OCI-LY3 (cell line): Measurements from ENCODE around the gene LENG8.

Source experiments
- H2AFZ ChIP-seq: fragments of 200-600, 300-600 bp; shearing (Covaris generic); 2 replicates; pipeline ENCODE4 v1.6.0; 2014; ENCODE audit warnings: antibody characterized with exemption, low read depth, low read length
- H3K27ac ChIP-seq: fragments of 200-600, 300-600 bp; sonication (generic); 2 replicates; pipeline ENCODE4 v1.5.1; 2014; ENCODE audit warnings: mild to moderate bottlenecking, low read length, moderate library complexity, mixed read lengths
- H3K27me3 ChIP-seq: fragments of 200-600, 300-600 bp; sonication (generic); 2 replicates; pipeline ENCODE4 v1.6.1; 2014; ENCODE audit warnings: low read depth, low read length, mixed read lengths
- H3K36me3 ChIP-seq: fragments of 200-600, 300-600 bp; sonication (generic); replicated peaks from 2 replicates; pipeline ENCODE3; 2014; ENCODE audit warnings: low read depth, low read length, mixed read lengths
- H3K4me1 ChIP-seq: fragments of 300-600, 200-600 bp; sonication (generic); 2 replicates; pipeline ENCODE4 v1.6.1; 2014; ENCODE audit warnings: low read length, mixed read lengths
- H3K4me2 ChIP-seq: fragments of 200-600, 300-600 bp; sonication (generic); 2 replicates; pipeline ENCODE4 v1.6.1; 2014; ENCODE audit warnings: low read length, mixed read lengths
- H3K4me3 ChIP-seq: fragments of 300-600, 200-600 bp; sonication (generic); 2 replicates; pipeline ENCODE4 v1.5.1; 2014; ENCODE audit warnings: antibody characterized with exemption, mild to moderate bottlenecking, low read length, moderate library complexity
- H3K79me2 ChIP-seq: fragments of 300-600, 200-600 bp; shearing (Covaris generic); 2 replicates; pipeline ENCODE4 v1.6.1; 2014; ENCODE audit warnings: mild to moderate bottlenecking, low read length, mixed read lengths
- H3K9ac ChIP-seq: fragments of 300-600, 200-600 bp; shearing (Covaris generic); 2 replicates; pipeline ENCODE4 v1.6.0; 2014; ENCODE audit warnings: mild to moderate bottlenecking, low read length, moderate library complexity
- H3K9me3 ChIP-seq: fragments of 200-600, 300-600 bp; shearing (Covaris generic); 2 replicates; pipeline ENCODE4 v1.6.1; 2014; ENCODE audit warnings: low read length, mixed read lengths; ENCODE audit not compliant: insufficient read depth
- H4K20me1 ChIP-seq: fragments of 200-600, 300-600 bp; sonication (generic); 2 replicates; pipeline ENCODE4 v1.6.1; 2016; ENCODE audit warnings: low read length, mixed read lengths; ENCODE audit not compliant: insufficient read depth
- EZH2phosphoT487 ChIP-seq: fragments of 200-600 bp; shearing (Covaris generic); IDR thresholded peaks from 2 replicates; pipeline ENCODE4 v1.6.1; 2018; ENCODE audit warnings: antibody characterized with exemption, mixed run types, low read depth
- TF ChIP-seq, protein P1 (sequence below): fragments of 200-600, 300-600 bp; sonication (generic); IDR thresholded peaks from 2 replicates; pipeline ENCODE4 v1.5.1; 2014; ENCODE audit warnings: antibody characterized with exemption, low read length, low read depth

Gene LENG8

DNA sequence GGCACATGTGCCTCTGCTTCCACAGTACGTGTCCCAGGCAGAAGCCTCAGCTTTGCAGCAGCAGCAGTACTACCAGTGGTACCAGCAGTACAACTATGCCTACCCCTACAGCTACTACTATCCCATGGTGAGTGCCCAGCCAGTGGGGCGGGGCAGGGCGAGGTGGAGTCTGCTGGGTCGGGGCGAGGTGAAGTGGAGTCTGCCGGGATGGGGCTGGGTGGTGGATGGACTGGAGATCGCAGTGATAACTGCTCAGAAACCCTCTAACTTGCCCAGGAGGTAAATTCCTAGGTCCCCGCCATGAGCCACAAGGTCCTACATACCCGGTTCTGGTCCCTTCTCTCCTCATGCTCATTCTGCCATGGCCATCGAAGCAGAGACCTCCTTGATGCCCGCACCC, 3.6 kb downstream of the LENG8 start:
- Histone ChIP-seq H3K9me3 (no peaks in the 10 kb centered on the region), H3K9ac (no peak overlapping the region), H2AFZ (no peak overlapping the region), H4K20me1 (peaks cover 56% of the 10 kb centered on the region), H3K36me3 (peaks cover 66% of the 10 kb centered on the region), H3K4me2 (no peak overlapping the region), H3K27ac (no peak overlapping the region), H3K27me3 (no peaks in the 10 kb centered on the region), H3K4me3 (no peak overlapping the region), H3K4me1 (peaks cover 14% of the 10 kb centered on the region), H3K79me2 (peaks cover 65% of the 10 kb centered on the region)
- TF ChIP-seq EZH2phosphoT487: no peak
- TF ChIP-seq, protein P1, sequence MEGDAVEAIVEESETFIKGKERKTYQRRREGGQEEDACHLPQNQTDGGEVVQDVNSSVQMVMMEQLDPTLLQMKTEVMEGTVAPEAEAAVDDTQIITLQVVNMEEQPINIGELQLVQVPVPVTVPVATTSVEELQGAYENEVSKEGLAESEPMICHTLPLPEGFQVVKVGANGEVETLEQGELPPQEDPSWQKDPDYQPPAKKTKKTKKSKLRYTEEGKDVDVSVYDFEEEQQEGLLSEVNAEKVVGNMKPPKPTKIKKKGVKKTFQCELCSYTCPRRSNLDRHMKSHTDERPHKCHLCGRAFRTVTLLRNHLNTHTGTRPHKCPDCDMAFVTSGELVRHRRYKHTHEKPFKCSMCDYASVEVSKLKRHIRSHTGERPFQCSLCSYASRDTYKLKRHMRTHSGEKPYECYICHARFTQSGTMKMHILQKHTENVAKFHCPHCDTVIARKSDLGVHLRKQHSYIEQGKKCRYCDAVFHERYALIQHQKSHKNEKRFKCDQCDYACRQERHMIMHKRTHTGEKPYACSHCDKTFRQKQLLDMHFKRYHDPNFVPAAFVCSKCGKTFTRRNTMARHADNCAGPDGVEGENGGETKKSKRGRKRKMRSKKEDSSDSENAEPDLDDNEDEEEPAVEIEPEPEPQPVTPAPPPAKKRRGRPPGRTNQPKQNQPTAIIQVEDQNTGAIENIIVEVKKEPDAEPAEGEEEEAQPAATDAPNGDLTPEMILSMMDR: no peak

GRCh38 chr19:54453921-54454780, 5.2 kb downstream of the LENG8 start:
- H4K20me1 ChIP-seq: peaks cover 63% of the 10 kb centered on the region
- H3K36me3 ChIP-seq: peaks cover 81% of the 10 kb centered on the region
- peaks cover 66% of the 10 kb centered on the region for H3K79me2 ChIP-seq
- H3K9me3 ChIP-seq: no peaks in the 10 kb centered on the region
- H3K27ac ChIP-seq: no peak overlapping the region
- no peak overlapping the region for H3K4me3 ChIP-seq
- no peak for TF ChIP-seq EZH2phosphoT487
- TF ChIP-seq, protein P1: no peak
- H3K9ac ChIP-seq: no peak overlapping the region
- H2AFZ ChIP-seq: no peak overlapping the region
- peaks cover 13% of the 10 kb centered on the region for H3K4me1 ChIP-seq
- no peak overlapping the region for H3K4me2 ChIP-seq
- H3K27me3 ChIP-seq: no peaks in the 10 kb centered on the region

DNA sequence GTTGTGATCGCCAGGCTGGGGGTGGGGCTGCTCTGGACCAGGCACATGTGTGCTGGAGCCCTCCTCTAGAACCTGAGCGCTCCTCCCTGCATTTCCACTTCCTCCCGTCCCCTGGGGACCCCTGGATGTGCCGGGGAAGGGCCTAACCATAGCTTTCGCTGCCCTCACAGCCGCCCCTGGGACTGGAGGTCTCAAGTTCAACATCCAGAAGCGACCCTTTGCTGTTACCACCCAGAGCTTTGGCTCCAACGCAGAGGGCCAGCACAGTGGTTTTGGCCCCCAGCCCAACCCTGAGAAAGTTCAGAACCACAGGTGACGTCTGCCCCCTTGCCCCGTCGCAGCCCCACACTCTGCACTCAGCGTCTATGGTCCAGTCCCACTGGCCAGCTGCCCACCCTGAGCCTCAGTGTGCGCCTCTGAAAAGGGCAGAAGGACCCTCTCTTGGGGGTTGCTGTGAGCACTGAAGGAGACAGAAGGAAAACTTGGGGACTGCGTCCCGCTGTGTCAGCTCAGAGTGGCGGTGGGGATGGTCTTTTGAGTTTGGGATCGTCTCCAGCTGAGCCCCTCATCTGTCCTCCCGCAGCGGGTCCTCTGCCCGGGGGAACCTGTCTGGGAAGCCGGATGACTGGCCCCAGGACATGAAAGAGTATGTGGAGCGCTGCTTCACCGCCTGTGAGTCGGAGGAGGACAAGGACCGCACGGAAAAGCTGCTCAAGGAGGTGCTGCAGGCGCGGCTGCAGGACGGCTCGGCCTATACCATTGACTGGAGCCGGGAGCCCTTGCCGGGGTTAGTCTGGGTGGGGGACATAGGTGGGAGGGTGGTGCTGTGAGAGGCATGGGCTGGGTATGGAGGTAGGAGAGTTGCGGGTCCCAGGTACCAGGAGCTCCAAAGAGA, 6.0 kb downstream of the LENG8 start:
- H4K20me1 ChIP-seq: peaks cover 64% of the 10 kb centered on the region
- no peak overlapping the region for H3K4me3 ChIP-seq
- no peak overlapping the region for H2AFZ ChIP-seq
- H3K9me3 ChIP-seq: no peaks in the 10 kb centered on the region
- H3K79me2 ChIP-seq: peaks cover 58% of the 10 kb centered on the region
- no peaks in the 10 kb centered on the region for H3K27me3 ChIP-seq
- no peak overlapping the region for H3K4me2 ChIP-seq
- no peak overlapping the region for H3K27ac ChIP-seq
- H3K9ac ChIP-seq: no peak overlapping the region
- peaks cover 12% of the 10 kb centered on the region for H3K4me1 ChIP-seq
- peaks cover 87% of the 10 kb centered on the region for H3K36me3 ChIP-seq
- TF ChIP-seq, protein P1: no peak
- no peak for TF ChIP-seq EZH2phosphoT487

DNA sequence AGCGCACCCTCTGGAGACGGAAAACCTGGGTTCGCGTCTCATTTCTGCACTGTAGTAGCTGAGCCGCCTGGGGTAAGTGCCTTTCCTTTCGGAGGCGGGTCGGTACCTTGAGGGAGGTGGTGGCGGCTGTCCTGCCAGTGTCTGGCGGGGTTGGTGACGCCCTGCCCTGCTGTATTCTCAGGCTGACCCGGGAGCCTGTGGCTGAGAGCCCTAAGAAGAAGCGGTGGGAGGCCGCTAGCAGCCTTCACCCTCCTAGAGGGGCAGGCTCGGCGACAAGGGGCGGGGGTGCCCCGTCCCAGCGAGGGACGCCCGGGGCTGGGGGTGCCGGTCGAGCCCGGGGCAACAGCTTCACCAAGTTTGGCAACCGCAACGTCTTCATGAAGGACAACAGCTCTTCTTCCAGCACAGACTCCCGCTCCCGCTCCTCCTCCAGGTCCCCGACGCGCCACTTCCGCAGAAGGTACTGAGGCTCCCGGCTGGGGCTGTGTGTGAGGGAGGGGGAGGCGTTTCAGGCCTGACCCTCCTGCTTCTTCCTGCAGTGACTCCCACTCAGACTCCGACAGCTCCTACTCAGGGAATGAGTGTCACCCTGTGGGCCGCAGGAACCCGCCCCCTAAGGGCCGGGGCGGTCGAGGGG, 6.9 kb downstream of the LENG8 start:
- H2AFZ ChIP-seq: no peak overlapping the region
- TF ChIP-seq EZH2phosphoT487: no peak
- TF ChIP-seq, protein P1: no peak
- no peaks in the 10 kb centered on the region for H3K9me3 ChIP-seq
- H3K4me1 ChIP-seq: peaks cover 4% of the 10 kb centered on the region
- H3K9ac ChIP-seq: no peak overlapping the region
- no peak overlapping the region for H3K4me2 ChIP-seq
- H3K79me2 ChIP-seq: peaks cover 49% of the 10 kb centered on the region
- H3K27me3 ChIP-seq: no peaks in the 10 kb centered on the region
- peaks cover 90% of the 10 kb centered on the region for H3K36me3 ChIP-seq
- no peak overlapping the region for H3K27ac ChIP-seq
- H4K20me1 ChIP-seq: peaks cover 58% of the 10 kb centered on the region
- H3K4me3 ChIP-seq: no peak overlapping the region
